Stimulated activated CD4-positive, alpha-beta T cell treated with anti-CD3 and anti-CD28 coated beads, Interleukin-4, amount 100 ng/mL, for 1 hour (primary cell): ENCODE measurements around the gene MERTK.

ENCODE experiments used
- DNase-seq: peaks from one replicate; pipeline ENCODE4 v3.0.0-alpha.2; 2020

The MERTK gene

DNA sequence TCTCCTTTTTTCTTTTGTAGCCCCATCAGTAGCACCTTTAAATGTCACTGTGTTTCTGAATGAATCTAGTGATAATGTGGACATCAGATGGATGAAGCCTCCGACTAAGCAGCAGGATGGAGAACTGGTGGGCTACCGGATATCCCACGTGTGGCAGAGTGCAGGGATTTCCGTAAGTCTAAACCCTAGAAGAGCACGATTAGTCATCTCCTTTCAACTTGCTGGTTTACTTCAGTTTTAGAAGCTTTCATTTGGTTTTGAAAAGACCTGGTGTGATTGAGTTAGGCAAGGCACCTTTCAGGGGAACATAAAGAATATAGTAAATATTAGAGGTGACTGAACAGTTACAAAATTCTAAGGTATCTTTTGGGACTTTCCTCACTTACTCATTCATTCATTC is 84.4 kb downstream of the MERTK start:
- no peak for DNase-seq

DNA sequence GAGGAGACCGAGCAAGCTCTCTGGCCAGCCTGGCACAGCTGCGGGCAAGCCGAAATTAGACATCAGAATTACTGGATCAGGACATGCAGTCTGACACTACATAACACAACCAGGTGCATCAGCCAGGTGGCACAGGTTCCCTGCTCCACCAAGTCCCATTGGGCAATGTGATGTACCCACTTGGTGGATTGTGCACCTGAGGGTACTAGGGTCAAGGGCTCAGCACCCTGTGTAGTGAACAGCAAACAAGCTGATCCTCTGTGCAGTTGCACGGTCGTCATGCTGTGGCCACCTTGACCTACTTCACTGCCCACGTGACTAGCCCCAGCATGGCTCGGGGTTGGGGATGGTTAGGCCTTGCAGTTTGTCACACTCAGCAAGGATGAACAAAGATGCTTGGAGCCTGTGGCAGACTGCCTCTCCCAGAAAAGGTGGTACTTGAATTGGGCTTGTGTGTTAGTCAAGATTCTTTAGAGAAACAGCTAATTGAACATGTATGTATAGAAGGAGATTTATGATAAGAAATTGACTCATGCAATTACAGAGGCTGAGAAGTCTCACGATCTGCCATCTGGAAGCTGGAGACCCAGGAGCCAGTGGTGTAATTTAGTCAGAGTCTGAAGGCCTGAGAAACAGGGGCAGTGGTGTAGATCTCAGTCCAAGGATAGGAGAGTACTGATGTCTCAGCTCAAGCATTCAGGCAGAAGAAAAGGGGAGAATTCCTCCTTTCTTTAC is 85.2 kb downstream of the MERTK start:
- DNase-seq: no peak

DNA sequence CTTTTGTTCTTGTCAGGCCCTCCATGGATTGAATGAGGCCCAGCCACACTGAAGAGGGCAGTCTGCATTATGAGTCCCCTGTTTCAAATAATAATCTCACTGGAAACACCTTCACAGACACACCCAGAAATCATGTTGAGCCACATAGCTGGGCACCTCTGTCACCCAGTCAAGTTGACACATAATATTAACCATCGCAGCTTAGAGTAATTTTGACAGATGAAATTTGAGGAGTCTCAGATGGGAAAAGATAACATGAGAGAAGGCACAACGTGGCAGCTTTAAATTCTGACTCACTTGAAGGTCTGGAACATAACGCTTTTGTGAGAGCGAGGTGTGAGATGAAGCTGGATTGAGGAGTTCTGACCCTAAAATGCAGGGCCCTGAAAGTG is 85.8 kb downstream of the MERTK start:
- no peak for DNase-seq

DNA sequence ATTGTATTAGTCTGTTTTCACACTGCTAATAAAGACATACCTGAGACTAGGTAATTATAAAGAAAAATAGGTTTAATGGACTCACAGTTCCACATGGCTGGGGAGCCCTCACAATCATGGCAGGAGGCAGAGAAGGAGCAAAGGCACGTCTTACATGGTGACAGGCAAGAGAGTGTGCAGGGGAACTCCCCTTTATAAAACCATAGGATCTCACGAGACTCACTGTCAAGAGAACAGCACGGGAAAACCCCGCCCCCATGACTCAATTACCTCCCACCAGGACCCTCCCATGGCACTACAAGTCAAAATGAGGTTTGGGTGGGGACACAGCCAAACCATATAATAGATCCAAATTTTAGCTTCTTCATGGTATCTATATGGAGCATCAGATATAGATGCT is 87.1 kb downstream of the MERTK start:
- no peak for DNase-seq

DNA sequence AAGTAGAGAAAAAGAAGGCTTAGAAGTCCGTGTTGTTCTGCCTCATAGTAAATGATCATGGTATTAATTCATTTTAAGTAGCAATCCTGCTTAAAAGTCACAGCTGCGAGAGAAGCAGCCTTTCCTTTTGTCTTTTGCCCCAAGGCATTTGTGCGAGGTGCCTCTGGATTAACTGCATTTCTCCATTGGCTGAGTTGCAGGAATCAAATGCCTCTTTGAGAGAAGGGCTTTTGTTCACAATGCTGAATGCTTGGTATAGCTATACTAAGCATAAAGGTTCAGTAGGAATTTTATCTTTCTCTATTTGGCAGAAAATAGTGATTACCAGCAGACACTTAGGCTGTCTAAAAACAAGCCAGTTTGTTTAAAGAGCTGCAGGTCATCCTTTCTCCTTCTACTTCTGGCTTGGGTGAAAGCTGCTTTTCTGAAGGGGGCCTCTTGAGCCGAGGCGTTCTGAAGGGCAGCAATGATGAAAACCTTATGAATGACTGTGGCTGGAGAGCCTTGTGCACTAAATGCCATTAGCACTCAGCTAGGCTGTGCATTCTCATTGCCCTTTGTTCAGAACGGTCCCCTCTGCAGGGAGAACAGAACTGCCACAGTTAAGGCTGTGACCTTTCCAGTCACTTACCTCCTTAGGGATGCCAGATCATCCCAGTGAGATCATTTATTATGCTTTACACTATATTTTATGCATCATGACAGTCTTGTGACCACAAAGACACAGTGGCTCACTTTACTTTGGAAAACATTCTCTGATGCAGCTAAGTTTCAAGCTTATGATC is 87.9 kb downstream of the MERTK start:
- DNase-seq: no peak

DNA sequence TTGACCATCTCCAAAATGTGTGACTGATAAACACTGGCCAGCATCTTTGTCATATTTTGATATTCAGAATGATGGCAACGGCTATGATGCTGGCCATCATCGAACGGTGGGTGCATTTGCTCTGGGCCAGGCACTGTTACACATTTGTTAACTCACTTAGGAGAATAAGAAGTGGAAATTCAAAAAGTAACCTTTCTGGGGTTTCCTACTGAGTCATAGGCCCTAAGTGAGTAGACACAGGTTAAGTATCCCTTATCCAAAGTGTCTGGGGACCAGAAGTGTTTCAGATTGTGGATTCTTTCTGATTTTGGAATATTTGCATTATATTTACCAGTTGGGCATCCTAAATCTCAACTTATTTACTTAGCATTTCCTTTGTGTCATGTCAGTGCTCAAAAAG is 92.0 kb downstream of the MERTK start:
- DNase-seq: no peak

DNA sequence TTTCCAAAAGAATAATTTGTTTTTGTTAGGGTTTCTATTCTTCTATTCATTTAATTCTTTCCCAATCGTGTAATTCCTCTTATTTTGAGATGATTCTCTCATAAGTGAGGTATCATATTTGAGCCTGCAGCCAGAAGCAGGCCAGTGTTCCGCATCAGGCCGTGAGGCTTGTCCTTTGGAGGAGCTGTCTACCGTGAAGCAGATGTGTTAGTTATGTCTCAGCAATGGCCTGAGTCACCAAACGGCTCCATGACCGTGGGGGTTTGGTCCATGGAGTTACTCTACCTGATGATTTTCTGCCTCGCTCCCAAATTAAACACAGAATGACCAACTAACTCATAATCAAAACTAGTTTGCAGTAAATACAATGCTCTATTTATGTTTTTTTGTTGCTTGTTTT is 92.4 kb downstream of the MERTK start:
- no peak for DNase-seq

DNA sequence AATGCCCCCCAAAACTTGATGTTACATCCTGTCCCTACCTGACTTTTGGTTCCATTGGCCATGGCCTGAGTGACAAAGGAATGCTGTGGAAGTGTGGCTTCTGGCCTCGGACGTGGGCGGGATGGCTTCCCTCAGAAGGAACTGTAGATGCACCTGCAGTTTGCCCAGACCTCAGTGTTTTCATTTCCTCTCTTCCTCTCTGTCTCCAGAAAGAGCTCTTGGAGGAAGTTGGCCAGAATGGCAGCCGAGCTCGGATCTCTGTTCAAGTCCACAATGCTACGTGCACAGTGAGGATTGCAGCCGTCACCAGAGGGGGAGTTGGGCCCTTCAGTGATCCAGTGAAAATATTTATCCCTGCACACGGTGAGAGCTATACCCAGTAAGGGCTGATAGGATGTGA is 95.6 kb downstream of the MERTK start:
- DNase-seq: no peak

DNA sequence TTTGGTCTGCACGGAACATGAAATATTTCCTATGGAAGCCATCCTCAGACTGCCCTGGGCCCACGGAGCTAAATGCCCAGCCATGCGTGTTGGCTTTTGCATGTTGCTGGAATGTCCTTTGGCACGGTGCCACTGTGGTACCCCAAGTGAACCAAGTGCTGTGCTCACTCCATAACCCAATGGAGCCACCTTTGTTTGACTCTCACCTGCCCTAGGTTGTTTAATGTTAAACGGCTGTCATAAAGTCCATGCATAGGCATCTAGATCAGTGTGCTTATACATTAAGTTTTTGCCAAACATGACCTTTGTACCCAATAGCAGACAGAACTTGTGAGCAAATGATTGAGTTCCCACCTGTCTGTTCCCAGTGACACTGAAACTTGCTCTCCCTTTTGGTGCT is 96.7 kb downstream of the MERTK start:
- no peak for DNase-seq

DNA sequence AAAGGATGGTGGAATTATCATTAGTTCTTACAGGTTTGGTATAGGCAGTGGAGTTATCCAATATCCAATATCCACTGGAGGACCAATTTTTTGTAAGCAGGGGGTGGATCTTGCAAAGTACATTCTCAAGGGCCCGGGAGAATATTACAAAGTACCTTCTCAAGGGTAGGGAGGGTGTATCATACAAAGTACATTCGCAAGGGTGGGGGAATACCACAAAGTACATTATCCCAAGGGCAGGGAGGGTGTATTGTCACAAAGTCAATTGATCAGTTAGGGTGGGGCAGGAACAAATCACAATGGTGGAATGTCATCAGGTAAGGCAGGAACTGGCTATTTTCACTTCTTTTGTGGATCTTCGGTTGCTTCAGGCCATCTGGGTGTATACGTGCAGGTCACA is 101.4 kb downstream of the MERTK start:
- DNase-seq: no peak

DNA sequence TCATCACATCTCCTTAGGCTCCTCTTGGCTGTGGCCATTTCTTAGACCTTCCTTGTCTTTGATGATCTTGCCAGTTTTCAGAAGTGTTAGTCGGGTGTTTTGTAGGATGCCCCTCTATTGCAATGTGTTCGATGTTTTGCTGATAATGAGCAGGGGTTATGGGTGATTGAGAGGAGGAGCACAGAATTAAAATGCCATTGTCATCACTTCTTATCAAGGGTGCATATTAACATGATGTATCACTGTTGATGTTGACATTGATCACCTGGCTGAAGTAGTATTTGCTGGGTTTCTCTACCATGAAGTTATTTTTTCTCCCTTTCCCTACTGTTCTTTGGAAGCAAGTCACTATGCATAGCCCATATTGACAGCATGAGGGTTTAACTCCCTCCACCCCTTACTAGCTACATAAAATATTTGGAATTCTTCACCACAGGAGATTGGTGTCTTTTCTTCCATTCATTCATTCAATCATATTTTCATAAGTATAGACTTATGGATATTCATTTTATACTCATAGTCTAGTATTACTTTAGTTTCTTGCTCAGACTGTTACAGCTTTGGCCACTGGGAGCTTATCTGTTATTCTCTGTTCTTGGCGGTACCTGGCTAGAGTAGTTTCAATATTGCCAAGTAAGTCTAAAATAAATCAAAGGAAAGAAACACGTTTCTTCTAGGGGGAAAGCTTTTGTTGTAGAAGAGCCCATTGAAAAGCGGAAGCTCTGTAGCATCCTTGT is 102.2 kb downstream of the MERTK start:
- DNase-seq: no peak

DNA sequence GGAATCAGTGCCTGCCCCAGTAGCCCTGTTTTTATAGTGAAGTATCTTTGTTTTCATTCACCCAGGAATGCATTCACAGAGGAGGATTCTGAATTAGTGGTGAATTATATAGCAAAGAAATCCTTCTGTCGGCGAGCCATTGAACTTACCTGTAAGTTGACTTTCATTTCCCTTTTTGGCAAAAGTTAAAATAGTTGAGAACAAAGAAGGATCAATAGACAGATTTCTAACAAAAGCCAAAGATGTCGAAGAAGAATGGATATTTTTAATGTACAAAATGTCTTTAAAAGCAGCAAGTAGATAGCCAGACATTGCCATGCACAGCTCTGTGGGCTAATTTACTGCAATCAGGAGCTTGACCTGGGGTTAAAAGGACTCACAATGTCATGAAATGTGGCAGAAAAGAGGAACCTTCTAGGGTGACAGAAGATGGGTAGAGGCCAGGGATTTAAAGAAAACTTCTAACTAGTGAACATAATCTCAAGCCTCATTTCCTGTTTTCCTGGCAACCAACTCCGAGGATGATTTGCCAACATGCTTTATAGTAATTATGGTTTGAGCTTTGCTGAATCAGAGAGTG is 102.8 kb downstream of the MERTK start:
- no peak for DNase-seq

DNA sequence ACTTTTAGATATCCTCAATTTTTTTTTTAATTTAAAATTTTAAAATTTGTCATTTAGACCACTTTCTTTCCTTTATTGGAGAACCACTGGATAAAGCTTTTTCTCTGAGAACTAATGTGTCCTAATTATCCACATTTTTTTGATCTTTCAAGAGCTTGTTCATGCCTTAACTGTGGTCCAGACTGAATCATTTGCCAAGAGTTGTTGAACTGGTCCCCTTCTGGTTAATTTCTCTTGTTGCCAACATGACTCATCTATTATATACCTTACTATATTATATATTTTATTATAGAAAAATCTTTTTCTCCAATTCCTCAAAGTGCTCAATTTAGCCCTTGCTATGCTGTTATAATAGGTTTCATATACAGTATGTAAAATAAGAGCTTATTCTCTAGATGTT is 103.5 kb downstream of the MERTK start:
- no peak for DNase-seq

DNA sequence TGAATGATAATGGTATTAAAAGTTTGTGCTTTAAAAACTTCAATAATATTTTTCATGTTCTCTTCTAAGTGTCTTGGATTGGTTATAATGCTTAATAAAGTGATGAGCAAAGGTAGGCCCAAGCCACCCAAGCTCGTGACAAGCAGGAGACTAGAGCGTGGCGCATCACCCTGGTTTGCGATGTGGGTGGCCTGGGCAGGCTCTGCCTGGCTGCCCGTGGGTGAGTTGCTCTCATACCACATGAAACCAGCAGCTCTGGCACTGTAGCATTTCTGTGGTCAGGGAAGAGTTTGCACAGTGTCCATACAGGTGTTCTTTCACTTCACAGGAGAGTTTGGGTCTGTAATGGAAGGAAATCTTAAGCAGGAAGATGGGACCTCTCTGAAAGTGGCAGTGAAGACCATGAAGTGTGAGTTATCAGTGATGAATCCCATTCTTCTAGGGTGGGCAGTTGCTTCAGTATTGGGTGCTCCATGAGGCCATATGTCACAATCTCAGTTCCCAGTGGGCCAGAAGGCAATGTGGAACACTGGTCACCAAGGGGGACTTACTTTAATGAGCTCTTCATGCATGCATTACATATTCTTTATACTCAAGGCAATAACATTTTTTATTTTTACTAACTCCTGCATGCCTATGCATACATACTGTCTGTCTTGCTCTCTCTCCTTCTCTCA is 105.3 kb downstream of the MERTK start:
- no peak for DNase-seq

DNA sequence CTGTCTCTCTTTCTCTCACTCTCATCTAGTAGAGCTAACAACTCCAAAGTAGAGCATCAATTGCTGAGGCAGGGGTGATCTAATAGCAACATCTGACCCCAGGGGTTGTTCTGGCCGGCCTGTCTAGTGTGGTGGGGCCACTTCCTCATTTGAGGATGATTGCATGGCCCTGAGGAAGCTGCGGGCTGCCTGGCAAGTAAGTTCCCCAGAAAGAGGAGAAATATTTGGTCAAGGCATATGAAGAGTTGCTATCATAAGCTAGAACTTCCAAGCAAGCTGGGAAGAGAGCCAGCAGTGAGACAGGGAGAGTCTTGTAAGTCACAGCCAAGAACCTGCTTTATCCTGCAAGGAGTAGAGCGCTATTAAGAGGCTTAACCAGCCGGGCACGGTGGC is 105.8 kb downstream of the MERTK start:
- no peak for DNase-seq

DNA sequence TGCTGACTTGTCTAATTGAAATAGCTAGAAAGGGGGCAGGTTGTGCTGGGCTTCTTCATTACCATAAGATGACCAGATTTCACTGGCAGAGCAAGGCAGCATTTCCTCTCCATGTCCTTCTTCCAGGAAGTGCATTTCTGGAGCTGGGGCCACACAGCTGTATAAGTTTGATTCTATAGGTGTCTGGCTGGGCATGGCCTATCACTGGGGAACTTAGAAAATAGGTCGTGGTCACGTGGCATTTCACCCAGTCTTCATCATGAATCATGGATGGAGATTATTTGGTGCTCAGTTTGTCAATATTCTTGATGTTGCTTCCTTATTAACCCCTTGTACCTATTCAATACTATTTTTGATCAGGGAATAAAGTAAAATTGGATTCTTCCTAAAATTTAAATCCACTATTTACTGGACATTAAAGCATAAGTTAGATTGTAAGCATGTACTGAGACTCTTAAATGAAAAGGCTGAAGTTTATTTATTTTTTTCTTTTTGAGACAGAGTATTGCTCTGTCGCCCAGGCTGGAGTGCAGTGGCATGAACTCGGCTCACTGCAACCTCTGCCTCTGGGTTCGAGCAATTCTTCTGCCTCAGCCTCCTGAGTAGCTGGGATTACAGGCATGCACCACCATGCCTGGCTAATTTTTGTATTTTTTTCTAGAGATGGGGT is 107.1 kb downstream of the MERTK start:
- DNase-seq: no peak

DNA sequence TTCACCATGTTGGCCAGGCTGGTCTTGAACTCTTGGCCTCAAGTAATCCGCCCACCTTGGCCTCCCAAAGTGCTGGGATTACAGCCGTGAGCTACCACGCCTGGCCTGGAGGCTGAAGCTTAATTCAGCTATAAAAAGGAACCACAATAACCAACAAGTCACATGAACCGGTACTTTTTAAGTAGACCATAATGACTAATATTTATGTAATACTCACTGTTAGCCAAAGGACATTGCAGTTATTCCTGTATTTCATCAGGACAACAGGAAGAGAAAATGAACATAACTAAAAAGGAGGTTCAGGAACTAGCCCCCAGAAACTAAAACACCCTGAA is 107.6 kb downstream of the MERTK start:
- no peak for DNase-seq

DNA sequence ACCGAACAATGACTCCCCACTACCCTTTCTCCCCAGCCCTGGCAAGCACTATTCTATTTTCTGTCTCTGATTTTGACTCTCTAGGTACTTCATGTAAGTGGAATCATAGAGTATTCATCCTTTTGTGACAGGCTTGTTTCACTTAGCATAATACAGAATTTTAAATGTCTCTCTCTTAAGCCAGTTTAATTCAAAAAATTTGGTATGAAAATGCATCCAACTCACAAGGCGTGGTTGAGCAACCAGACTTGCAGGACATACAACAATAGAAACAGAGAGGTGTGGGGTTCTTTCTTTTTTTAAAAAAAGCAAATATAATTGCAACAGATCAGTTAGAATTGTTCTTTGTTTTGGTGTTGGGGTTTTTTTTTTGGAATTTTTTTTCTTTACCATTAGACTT is 109.1 kb downstream of the MERTK start:
- no peak for DNase-seq

DNA sequence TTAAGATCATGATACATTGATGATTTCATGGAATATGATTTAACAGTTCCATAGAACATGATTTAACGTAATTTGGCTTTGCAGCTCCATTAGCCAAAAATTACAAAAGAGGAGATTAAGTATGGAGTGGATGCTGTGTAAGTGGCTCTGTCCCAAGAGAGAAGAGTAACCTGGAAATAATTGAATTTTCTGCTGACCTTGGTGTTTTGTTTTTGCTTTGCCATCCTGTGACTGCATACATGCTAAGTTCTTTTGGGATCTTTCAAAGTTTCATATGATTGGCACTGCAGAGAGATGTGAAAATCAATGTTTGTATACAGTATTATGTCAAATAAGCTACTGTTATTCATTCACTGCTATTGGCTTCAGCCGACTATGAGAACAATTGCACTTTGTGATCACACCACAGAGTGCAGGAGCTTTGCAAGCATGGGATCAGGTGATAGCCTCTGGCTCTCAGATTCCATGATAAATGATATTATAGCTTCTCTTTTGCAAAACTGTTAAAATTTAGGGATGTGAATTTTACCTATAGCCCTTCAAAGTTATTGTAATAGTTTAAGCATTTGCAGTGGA is 110.6 kb downstream of the MERTK start:
- DNase-seq: no peak

DNA sequence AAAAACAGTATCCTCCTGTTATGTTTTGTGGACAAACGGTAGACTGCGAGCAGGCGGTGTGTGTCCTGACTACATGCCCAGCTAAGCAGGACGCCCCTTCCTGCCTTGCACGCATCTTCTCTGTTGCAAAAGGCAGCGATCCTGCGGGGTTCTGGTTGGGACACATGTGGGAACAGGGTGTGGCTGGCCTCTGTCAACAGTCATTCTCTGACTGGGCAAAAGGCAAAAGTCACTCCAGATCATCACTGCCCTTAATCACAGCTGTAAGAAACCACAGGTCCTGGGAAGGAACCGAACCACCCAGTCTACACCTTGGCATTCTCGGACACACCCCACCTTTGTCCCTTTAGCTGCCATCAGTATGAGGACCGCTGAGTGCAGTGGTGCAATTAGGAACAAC is 112.3 kb downstream of the MERTK start:
- DNase-seq: no peak

DNA sequence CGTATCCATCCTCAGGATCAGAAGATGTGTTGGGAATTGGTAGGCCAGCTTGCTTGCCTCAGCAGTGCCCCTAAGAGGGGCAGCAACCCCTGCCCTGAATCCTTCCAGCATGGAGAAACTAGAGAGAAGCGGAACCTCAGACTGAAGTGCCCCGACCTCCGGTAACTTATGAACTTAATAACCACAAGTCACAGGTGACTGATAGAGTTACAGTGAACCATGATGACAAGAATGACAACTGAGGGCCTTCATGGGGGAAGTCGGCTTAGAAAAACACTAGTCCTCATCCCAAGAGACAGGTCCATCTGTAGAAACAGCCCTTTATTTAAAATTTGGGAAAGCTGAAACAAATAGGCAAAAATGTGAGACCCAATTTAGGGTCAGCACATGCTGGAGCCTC is 114.1 kb downstream of the MERTK start:
- no peak for DNase-seq

DNA sequence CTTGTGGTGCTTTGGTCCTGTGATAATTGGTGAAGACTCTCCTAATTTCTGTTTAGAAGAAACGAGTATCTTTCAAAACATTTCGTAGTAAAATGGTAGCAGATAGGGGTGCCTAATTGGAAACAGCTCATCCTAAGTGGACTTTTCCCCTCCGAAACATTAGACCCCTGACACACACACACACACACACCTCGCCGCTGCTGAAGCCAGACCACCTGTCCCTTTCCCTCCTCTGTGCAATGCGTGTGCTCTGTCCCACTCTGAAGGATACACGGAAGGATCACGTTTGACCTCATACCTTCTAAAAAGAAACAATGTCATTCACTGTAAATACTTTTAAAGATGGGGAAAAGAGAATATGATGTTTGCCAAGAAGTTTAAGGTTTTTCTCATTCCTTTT is 120.4 kb downstream of the MERTK start:
- no peak for DNase-seq
